Measurements from ENCODE around the gene PARVA.

DNA sequence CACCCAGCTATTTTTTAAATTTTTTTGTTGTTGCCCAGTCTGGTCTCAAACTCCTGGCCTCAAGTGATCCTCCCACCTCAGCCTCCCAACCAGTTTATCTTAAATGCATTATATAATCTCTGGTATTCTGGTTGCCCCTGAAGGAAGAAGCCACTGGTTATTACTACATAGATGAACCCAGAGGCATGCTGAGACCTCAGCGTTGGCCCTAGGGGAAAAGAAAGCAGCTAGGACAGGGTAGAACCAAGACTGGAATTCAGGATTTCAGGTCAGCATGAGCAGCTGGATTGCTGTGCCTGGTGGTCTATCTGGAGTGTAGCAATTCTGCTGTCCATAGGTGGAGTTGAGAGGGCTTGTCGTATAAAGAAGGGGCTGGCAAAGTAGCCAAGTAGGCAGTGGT lies 67.2 kb downstream of the PARVA start:
- TF ChIP-seq CTCF (IDR thresholded peaks at IDR 0.05; ENCODE audit: low read depth, low read length) = no peak
- no peak for TF ChIP-seq POLR2A (IDR thresholded peaks at IDR 0.05; ENCODE audit: extremely low read depth, insufficient read length)
- TF ChIP-seq MAX (IDR thresholded peaks at IDR 0.05; ENCODE audit: low read depth, low read length) = no peak
